Peyer's patch (tissue), 4 donors: Measurements from ENCODE around the gene CASZ1.

Experiments used
- POLR2A ChIP-seq, 2 donors: fragments of 450-650 bp; IDR thresholded peaks; one replicate each; pipeline ENCODE4 v1.5.1; 2017; ENCODE audit warnings: antibody characterized with exemption in 2 of 2, mild to moderate bottlenecking in 2 of 2, moderate library complexity in 2 of 2
- TF ChIP-seq, protein P1 (sequence below), 6 experiments: fragments of 450-650 bp in 4 of 6; fragments of 200-600 bp in 2 of 6; sonication (generic) in 1 of 6; IDR thresholded peaks; one replicate each; pipeline ENCODE4 v1.5.1; 2017 to 2019; ENCODE audit warnings: antibody characterized with exemption in 6 of 6, mild to moderate bottlenecking in 3 of 6, moderate library complexity in 1 of 6

DNA sequence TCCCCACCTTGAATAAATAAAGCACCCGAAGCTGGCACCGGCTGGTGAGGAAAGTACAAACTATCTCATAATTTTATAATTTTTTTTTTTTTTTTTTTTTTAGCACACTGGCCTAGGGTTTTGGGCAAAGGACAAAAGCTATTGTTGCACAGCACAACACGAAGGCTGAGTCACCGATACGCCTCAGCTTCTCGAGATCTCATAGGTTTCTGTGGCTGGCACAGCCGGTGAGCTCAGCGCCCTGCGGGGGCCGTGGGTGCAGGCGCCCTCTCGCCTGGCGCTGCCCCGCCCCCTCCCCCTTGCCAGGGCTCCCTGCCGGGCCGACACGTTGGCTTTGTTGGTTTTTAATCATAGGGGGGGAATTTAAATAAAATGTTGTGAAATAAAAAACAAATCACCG lies 17.2 kb downstream of the CASZ1 start:
- TF ChIP-seq, protein P1, sequence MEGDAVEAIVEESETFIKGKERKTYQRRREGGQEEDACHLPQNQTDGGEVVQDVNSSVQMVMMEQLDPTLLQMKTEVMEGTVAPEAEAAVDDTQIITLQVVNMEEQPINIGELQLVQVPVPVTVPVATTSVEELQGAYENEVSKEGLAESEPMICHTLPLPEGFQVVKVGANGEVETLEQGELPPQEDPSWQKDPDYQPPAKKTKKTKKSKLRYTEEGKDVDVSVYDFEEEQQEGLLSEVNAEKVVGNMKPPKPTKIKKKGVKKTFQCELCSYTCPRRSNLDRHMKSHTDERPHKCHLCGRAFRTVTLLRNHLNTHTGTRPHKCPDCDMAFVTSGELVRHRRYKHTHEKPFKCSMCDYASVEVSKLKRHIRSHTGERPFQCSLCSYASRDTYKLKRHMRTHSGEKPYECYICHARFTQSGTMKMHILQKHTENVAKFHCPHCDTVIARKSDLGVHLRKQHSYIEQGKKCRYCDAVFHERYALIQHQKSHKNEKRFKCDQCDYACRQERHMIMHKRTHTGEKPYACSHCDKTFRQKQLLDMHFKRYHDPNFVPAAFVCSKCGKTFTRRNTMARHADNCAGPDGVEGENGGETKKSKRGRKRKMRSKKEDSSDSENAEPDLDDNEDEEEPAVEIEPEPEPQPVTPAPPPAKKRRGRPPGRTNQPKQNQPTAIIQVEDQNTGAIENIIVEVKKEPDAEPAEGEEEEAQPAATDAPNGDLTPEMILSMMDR (IDR thresholded peaks at IDR 0.05) = no peak
- peak in 1 of 2 donors; percentile 43 for TF ChIP-seq POLR2A (IDR thresholded peaks at IDR 0.05)
